NCI-H2227 treated with DMSO at 0.1 percent for 48 hours (cell line): ENCODE data around the gene RGL4.

Experiments
- DNase-seq: peaks from one replicate; lab custom pipeline; 2025; lab: John Stamatoyannopoulos, UW

The RGL4 gene

DNA sequence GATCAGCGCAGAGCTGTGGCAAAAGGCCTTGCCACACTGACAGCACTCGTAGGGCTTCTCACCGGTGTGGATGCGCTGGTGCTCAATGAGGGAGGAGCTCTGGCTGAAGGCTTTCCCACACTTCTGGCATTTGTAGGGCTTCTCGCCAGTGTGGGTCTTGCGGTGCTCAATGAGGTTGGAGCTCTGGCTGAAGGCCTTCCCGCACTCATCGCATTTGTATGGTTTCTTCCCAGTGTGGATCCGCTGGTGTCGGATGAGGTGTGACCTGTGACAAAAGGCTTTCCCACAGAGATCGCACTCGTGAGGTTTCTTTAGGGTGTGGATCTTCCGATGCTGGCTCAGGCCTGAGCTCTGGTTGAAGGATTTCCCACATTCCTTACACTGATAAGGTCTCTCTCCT, 53.2 kb downstream of the RGL4 start:
- DNase-seq = no peak

DNA sequence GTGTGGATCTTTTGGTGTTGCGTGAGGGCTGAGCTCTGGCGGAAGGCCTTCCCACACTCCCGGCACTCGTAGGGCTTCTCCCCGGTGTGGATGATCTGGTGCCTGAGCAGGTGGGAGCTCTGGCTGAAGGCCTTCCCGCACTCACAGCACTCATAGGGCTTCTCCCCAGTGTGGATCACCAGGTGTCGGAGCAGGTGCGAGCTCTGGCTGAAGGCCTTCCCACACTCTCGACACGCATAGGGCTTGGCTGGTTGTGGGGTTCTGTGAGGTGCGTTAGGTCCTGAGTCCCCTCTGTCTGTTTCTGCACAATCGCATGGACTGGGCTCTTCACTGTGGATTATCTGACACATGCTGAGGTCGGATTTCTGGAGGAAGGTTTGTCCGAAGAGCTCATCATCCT, 53.7 kb downstream of the RGL4 start:
- no peak for DNase-seq

DNA sequence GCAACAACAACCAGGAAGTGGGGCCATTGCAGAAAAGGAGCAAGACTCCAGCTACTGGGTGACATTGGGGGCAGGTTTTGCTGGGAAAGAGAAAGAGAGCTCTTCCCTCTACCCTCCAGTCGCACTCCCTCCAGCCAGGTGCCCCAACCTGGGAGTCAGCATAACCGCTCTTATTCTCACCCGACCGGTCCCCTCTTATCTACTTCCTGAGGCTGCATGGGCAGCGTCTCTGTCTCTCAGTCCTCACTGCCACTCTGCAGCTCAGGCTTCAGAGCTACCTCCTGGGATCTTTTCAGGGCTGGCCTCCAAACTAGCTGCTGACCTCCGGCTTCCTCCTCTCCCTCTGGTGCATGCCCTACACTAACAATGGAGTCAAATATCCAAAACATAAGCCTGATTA, 55.0 kb downstream of the RGL4 start:
- DNase-seq = no peak
